H1 (cell line): ENCODE results near the gene C3orf20. TPM values are rescaled to one million over a fixed set of nuclear protein-coding genes. Genes with fewer than 3 reads are reported as not detected.

Experiments
- CTCF ChIA-PET: fragments of 300-600 bp; sonication (Branson Sonifier 250); formaldehyde crosslinking; loops from one replicate; lab custom pipeline; 2021; ENCODE audit not compliant: partially characterized antibody; lab: Charles Lee
- POLR2A ChIA-PET: fragments of 300-600 bp; sonication (Branson Sonifier 250); formaldehyde crosslinking; loops from one replicate; lab custom pipeline; 2021; ENCODE audit warnings: inconsistent platforms; ENCODE audit not compliant: partially characterized antibody; lab: Charles Lee
- DNase-seq, 2 experiments: peaks; one replicate each; pipeline versions ENCODE4 v3.0.0 to v3.0.0-alpha.2; 2010 to 2022; ENCODE audit warnings: low spot score in 2 of 2, low read depth in 1 of 2, mixed read lengths in 1 of 2
- FAIRE-seq: peaks from 2 replicates; lab custom pipeline; 2011; peaks lifted over from hg19 to GRCh38; lab: Jason Lieb, UNC
- H2AFZ ChIP-seq: 2 replicates; pipeline ENCODE4 v1.8.1; 2012; ENCODE audit warnings: low read length, inconsistent platforms
- H2AK5ac ChIP-seq: 2 replicates; pipeline ENCODE4 v1.6.1; 2013; ENCODE audit warnings: low read depth, low read length
- H2BK120ac ChIP-seq: replicated peaks from 2 replicates; pipeline ENCODE3; 2013; ENCODE audit warnings: low read depth, low read length, inconsistent platforms
- H2BK12ac ChIP-seq: 2 replicates; pipeline ENCODE4 v1.6.1; 2013; ENCODE audit warnings: low read depth, low read length
- H2BK15ac ChIP-seq: 2 replicates; pipeline ENCODE4 v1.6.1; 2013; ENCODE audit warnings: low read length
- H2BK20ac ChIP-seq: 2 replicates; pipeline ENCODE4 v1.6.1; 2013; ENCODE audit warnings: low read length
- H2BK5ac ChIP-seq: 2 replicates; pipeline ENCODE4 v1.6.1; 2013; ENCODE audit warnings: low read depth, low read length
- H3K14ac ChIP-seq: 2 replicates; pipeline ENCODE4 v1.6.1; 2013; ENCODE audit warnings: inconsistent platforms; ENCODE audit not compliant: insufficient read length
- H3K18ac ChIP-seq: 2 replicates; pipeline ENCODE4 v1.6.1; 2013; ENCODE audit warnings: low read length; ENCODE audit errors: extremely low read depth
- H3K23ac ChIP-seq: 2 replicates; pipeline ENCODE4 v1.6.1; 2013; ENCODE audit warnings: inconsistent platforms; ENCODE audit not compliant: insufficient read length
- H3K23me2 ChIP-seq: 2 replicates; pipeline ENCODE4 v1.6.1; 2013; ENCODE audit warnings: low read depth, low read length
- H3K27ac ChIP-seq: 2 replicates; pipeline ENCODE4 v1.6.1; 2011; ENCODE audit warnings: low read depth, low read length, inconsistent platforms
- H3K27me3 ChIP-seq, 4 experiments: replicated peaks in 1 of 4; 1 replicate in 1 of 4; 2 replicates in 3 of 4; pipeline versions ENCODE4 v1.6.1 to v1.8.1; 2011 to 2013; ENCODE audit warnings: low read length in 3 of 4, mild to moderate bottlenecking in 3 of 4, inconsistent platforms in 2 of 4, mixed read lengths in 2 of 4, moderate library complexity in 1 of 4; ENCODE audit not compliant: control insufficient read depth in 3 of 4, insufficient read depth in 3 of 4; ENCODE audit errors: extremely low read depth in 1 of 4
- H3K36me3 ChIP-seq, 4 experiments: 2 replicates each; pipeline versions ENCODE4 v1.6.1 to v1.8.1; 2011 to 2013; ENCODE audit warnings: mild to moderate bottlenecking in 4 of 4, low read length in 3 of 4, moderate library complexity in 2 of 4, control low read depth in 1 of 4, inconsistent platforms in 1 of 4; ENCODE audit not compliant: insufficient read depth in 4 of 4, control insufficient read depth in 2 of 4
- H3K4ac ChIP-seq: replicated peaks from 2 replicates; pipeline ENCODE3; 2013; ENCODE audit warnings: low read length, low read depth, mixed read lengths, inconsistent platforms; ENCODE audit not compliant: insufficient read length
- H3K4me1 ChIP-seq, 4 experiments: replicated peaks in 1 of 4; 1 replicate in 1 of 4; 2 replicates in 3 of 4; pipeline versions ENCODE4 v1.6.1 to v1.8.1; 2011 to 2013; ENCODE audit warnings: low read length in 3 of 4, inconsistent platforms in 2 of 4, mixed read lengths in 1 of 4; ENCODE audit not compliant: insufficient read depth in 4 of 4, control insufficient read depth in 3 of 4
- H3K4me2 ChIP-seq, 2 experiments: 2 replicates each; pipeline versions ENCODE4 v1.6.1 to v1.8.1; 2011 to 2013; ENCODE audit warnings: low read depth in 2 of 2, low read length in 2 of 2, control low read depth in 1 of 2, inconsistent platforms in 1 of 2, mild to moderate bottlenecking in 1 of 2; ENCODE audit not compliant: insufficient read depth in 1 of 2
- H3K4me3 ChIP-seq, 4 experiments: fragments of 200-600, 300-600 bp in 1 of 4; sonication (generic), shearing (Covaris generic), sonication (Bioruptor Twin) in 1 of 4; 2 replicates each; pipeline versions ENCODE4 v1.5.1 to v1.8.1; 2011 to 2016; ENCODE audit warnings: low read length in 4 of 4, low read depth in 3 of 4, control low read depth in 2 of 4, inconsistent platforms in 2 of 4, mild to moderate bottlenecking in 2 of 4, mixed read lengths in 1 of 4, moderate library complexity in 1 of 4; ENCODE audit not compliant: insufficient read depth in 2 of 4; ENCODE audit errors: extremely low read depth in 1 of 4
- H3K56ac ChIP-seq: replicated peaks from 2 replicates; pipeline ENCODE3; 2013; ENCODE audit warnings: low read depth, mild to moderate bottlenecking, mixed read lengths, low read length, inconsistent platforms; ENCODE audit not compliant: insufficient read length
- H3K79me1 ChIP-seq: 2 replicates; pipeline ENCODE4 v1.6.1; 2013; ENCODE audit warnings: low read depth, low read length, control low read depth
- H3K79me2 ChIP-seq, 2 experiments: 2 replicates each; pipeline versions ENCODE4 v1.6.1 to v1.8.1; 2012 to 2013; ENCODE audit warnings: low read length in 2 of 2, mild to moderate bottlenecking in 2 of 2, inconsistent platforms in 1 of 2; ENCODE audit not compliant: insufficient read depth in 2 of 2, control insufficient read depth in 1 of 2
- H3K9ac ChIP-seq, 4 experiments: replicated peaks in 1 of 4; 1 replicate in 1 of 4; 2 replicates in 3 of 4; pipeline versions ENCODE4 v1.6.1 to v1.8.1; 2011 to 2013; ENCODE audit warnings: low read depth in 3 of 4, low read length in 3 of 4, control low read depth in 2 of 4, mild to moderate bottlenecking in 2 of 4, moderate library complexity in 2 of 4, inconsistent platforms in 1 of 4; ENCODE audit errors: extremely low read depth in 1 of 4
- H3K9me3 ChIP-seq, 2 experiments: 2 replicates each; pipeline versions ENCODE4 v1.6.1 to v1.8.1; 2012 to 2013; ENCODE audit warnings: mild to moderate bottlenecking in 2 of 2, moderate library complexity in 2 of 2, control low read depth in 1 of 2, inconsistent platforms in 1 of 2, low read depth in 1 of 2, low read length in 1 of 2, mixed read lengths in 1 of 2; ENCODE audit not compliant: insufficient read depth in 2 of 2
- H4K20me1 ChIP-seq, 2 experiments: replicated peaks in 1 of 2; 2 replicates each; pipeline versions ENCODE3 to v1.8.1; 2011 to 2013; ENCODE audit warnings: inconsistent platforms in 2 of 2, low read length in 2 of 2, mild to moderate bottlenecking in 1 of 2; ENCODE audit not compliant: insufficient read depth in 2 of 2, control insufficient read depth in 1 of 2
- H4K5ac ChIP-seq: 2 replicates; pipeline ENCODE4 v1.6.1; 2013; ENCODE audit warnings: low read length, low read depth, mixed read lengths, inconsistent platforms; ENCODE audit not compliant: insufficient read length
- H4K8ac ChIP-seq: 2 replicates; pipeline ENCODE4 v1.8.0; 2013; ENCODE audit warnings: mild to moderate bottlenecking, moderate library complexity, low read length, inconsistent platforms; ENCODE audit not compliant: insufficient read depth; ENCODE audit errors: extremely low read depth
- H4K91ac ChIP-seq: replicated peaks from 2 replicates; pipeline ENCODE3; 2013; ENCODE audit warnings: low read length, mixed read lengths, inconsistent platforms; ENCODE audit not compliant: insufficient read length
- GTF2F1 ChIP-seq: IDR thresholded peaks from 2 replicates; pipeline ENCODE4 v1.6.1; 2012; ENCODE audit warnings: low read depth, low read length, improper control_type of control experiment, borderline replicate concordance
- NANOG ChIP-seq: IDR thresholded peaks from 2 replicates; pipeline ENCODE4 v1.6.1; 2011; ENCODE audit warnings: low read length, low read depth, mild to moderate bottlenecking, inconsistent platforms; ENCODE audit not compliant: insufficient read depth, poor library complexity, severe bottlenecking
- RFX5 ChIP-seq: IDR thresholded peaks from 2 replicates; pipeline ENCODE4 v1.6.1; 2011; ENCODE audit warnings: low read depth, low read length, improper control_type of control experiment, borderline replicate concordance
- SP1 ChIP-seq: IDR thresholded peaks from 2 replicates; pipeline ENCODE4 v1.6.1; 2011; ENCODE audit warnings: low read depth, low read length
- TBP ChIP-seq: IDR thresholded peaks from 2 replicates; pipeline ENCODE4 v1.6.1; 2011; ENCODE audit warnings: low read depth, low read length, improper control_type of control experiment
- WGBS, 2 experiments: shearing (Covaris generic) in 1 of 2; methylation state at CpG; one replicate each; pipeline versions ENCODE4 v1.1.6 to v1.1.7; 2013 to 2015; ENCODE audit warnings: low lambda C conversion rate in 2 of 2, mixed read lengths in 2 of 2, inconsistent platforms in 1 of 2, low coverage in 1 of 2, missing lambda C conversion rate in 1 of 2; ENCODE audit not compliant: insufficient replicate concordance in 2 of 2, insufficient coverage in 1 of 2, insufficient read length in 1 of 2; ENCODE audit errors: extremely low coverage in 1 of 2, missing lambda C conversion rate in 1 of 2; 5-methylcytosine and 5-hydroxymethylcytosine counted together
- polyA plus RNA-seq, 7 experiments: library from polyadenylated mRNA; depleted of rRNA in 3 of 7; stranded (reverse) in 5 of 7; unstranded in 2 of 7; fragments of >200 nt in 5 of 7; fragments of 200-250 nt in 2 of 7; gene quantifications; 1 replicate in 5 of 7; 2 replicates in 1 of 7; 4 replicates in 1 of 7; pipeline versions ENCODE4 v1.2.1 to v1.2.3, GENCODE V29; 2011 to 2013; ENCODE audit warnings: missing spikeins in 2 of 7, mixed read lengths in 2 of 7
- total RNA-seq: library from RNA; stranded (reverse); fragmentation: NEBNext Ultra II Directional; extraction: Animal tissue kit (Norgen Biotek cat#: 25700); gene quantifications from 2 replicates; pipeline ENCODE4 v1.2.1, GENCODE V29; 2021

C3orf20 gene
- total and polyA plus RNA-seq, 2 of the 8 experiments (the other 6 are each of a cell fraction or from before 2014, with no cell fraction given), result not detected

DNA sequence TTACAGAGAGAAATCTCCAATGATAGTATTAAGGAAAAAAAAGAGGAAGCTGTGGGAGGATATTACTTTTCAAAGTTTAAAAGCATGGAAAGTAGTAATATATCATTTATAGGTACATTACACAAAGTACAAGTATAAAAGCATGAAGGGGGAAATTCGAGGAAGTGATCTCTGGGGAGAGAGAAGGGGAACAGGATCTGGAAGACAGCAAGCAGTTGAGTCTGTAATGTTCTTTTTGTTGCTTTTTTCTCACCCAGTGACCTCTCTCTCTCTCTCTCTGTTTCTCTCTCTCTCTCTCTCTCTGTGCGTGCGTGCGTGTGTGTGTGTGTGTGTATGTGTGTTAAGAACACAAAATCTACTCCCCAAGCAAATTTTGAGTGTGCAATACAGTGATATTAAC is 10.2 kb downstream of the C3orf20 start:
- Histone ChIP-seq H3K9ac (no peak overlapping the region), H3K4ac (no peak overlapping the region), H2BK120ac (no peak overlapping the region), H3K14ac (no peak overlapping the region), H4K5ac (no peak overlapping the region), H3K4me1 (no peaks in the 10 kb centered on the region), H3K4me2 (no peak overlapping the region), H2BK5ac (no peak overlapping the region), H2AFZ (no peak overlapping the region), H4K20me1 (no peaks in the 10 kb centered on the region), H3K27me3 (no peaks in the 10 kb centered on the region; a peak in 1 of 7 replicates), H2AK5ac (no peak overlapping the region), H3K23me2 (no peaks in the 10 kb centered on the region), H3K56ac (no peak overlapping the region), H3K23ac (no peak overlapping the region), H3K36me3 (no peaks in the 10 kb centered on the region), H2BK20ac (no peak overlapping the region)
- CTCF ChIA-PET, result interaction anchor here (0.7 to 5.0 kb wide), 2 partner anchors 10 to 89 kb away, joined by 3 to 44 read pairs; partner anchors contain the start of gene C3orf20
- 54% methylated on average over 4 of the region's 4 CpGs; no CpG with 5 or more reads in 1 of the 2 experiments for WGBS, 2 experiments
- FAIRE-seq (no peak), DNase-seq (no peak)
- no peak for TF ChIP-seq SP1
- TF ChIP-seq NANOG, result no peak
- TF ChIP-seq GTF2F1, result no peak
- TF ChIP-seq RFX5, result no peak
- no peak for TF ChIP-seq TBP
- TF ChIP-seq, all 59 proteins: peak for 0
- Histone ChIP-seq H4K91ac (no peak overlapping the region), H4K8ac (no peak overlapping the region), H2BK15ac (no peak overlapping the region), H3K79me1 (no peaks in the 10 kb centered on the region), H3K9me3 (peaks cover 0 to 2% of the 10 kb centered on the region in 2 experiments; a peak in 1 of 4 replicates), H3K27ac (no peak overlapping the region), H2BK12ac (no peak overlapping the region), H3K4me3 (no peak overlapping the region), H3K18ac (no peak overlapping the region), H3K79me2 (no peaks in the 10 kb centered on the region)
- POLR2A ChIA-PET, result no interaction called here
